HG02623 (cell line): ENCODE data around the gene PRELP.
"Not testable (repeated sequence)": the region's sequence is repeated elsewhere in the genome, so short reads cannot be mapped to it uniquely, and the experiment has no call there.

Experiments used
- ATAC-seq: cut with Tn5 transposase; IDR thresholded peaks from one replicate; pipeline ENCODE4 v1.9.1; 2021; ENCODE audit warnings: moderate library complexity; ENCODE audit not compliant: unreplicated experiment

PRELP gene

DNA sequence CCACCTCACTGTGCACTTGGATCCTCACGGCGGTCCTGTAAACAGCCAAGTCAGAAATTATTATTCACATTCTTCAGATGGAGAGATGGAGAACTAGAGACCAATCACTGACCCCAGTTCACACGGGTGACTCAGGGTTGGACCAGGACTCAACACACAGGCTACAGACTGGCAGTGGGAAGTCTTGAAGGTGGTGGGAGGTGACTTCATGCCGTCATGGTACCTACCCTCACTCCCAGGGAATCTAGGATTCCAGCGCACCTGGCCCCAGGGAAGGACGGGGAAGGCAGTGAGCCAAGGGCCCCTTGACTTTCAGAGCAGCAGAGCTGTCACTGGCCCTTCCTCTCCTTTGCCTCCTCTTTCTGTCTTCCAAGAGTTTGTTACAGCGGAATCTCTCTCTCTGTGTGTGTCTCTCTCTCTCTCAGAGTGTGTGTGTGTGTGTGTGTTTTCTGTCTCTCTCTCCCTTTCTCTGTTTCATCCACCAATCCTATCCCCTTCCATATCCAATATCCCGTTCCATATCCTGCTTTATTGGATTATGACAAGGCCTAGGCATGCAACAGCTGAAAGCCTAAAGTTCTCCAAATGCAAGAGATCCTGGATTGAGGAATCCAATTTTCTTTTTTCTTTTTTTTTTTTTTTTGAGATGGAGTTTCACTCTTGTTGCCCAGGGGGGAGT, 30.1 kb downstream of the PRELP start:
- no peak for ATAC-seq

DNA sequence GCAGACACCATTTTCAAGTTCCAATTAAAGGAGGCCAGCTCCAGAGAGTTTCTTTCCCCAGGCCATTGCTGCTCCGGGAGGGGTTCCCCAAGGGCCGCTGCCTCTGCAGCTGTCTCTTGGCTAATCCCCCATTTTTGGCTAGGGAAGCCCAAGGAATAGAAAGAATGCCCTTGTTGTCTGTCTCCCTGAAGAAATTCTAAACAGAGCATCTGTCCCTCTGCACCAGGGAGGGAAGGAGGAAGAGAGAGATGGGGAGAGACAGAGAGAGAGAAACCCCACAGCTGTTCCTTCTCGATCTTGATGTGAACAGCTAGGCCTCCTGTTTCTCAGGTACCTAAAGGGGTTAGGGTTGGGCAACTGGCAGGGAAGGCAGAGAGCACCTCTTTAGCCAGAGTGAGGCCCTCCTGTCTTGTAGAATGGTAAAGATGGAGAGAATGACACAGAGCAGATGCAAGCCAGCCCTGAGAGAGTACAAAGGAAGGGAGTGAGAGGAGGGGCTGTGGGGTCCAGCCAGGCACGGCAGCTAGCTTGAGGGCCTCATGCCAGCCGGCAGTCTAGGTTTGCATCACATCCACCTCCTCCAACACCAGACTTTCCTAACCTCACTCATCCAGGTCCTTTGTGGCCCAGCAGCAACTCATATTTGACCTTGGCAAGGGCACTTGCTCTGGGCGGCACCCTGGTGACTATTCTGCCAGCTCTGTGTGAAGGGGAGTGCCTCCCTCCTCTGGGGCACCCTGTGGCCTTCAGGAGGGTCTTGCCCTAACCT, 31.4 kb downstream of the PRELP start:
- ATAC-seq: no peak

DNA sequence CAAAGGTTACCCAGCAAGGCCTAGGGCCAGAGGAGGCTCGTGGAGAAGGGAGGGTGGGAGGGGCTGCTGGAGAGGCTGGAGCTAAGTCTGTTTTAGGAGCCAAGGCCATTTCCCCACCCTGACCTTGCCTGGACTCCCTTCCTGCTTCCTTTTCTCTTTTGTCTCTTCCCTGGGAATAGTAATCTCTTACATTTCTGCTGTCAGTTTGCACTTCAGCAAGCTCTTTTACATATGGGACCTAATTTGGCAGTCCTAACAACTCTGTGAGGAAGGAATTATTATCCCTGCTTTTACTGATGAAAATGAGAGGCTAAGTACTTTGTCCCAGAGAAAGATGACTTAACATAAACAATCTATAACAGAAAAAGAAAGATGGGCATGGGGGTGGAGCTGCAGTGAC, 32.2 kb downstream of the PRELP start:
- ATAC-seq: no peak

DNA sequence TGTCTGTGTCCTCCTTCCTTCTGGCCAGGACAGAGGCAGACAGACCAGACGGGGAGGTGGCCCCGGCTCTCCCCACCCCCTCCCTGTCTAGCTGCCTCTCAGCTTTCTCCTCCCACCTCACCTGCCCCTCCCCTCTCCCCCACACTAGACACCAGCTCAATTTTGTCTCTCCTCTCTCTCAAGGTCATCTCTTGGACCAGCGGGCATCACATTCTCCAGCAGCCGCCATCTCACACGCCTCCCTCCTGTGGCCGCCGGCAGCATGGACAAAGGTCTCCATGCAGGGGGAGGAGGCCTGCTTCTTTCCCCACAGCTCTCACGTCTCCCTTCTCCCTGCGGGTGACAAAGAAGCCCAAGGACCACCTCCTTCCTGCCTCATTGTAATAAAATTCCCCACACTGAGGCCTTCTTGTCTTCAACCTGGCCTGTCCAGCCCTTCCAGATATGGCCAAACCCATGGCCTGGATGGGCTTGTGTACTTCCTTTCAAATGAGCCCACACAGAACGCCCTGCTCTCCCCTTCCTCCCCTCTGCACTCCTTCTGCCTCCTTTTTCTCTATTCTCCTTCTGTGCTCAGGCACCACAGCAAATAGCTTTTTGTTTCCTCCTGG, 33.0 kb downstream of the PRELP start:
- ATAC-seq: no peak

DNA sequence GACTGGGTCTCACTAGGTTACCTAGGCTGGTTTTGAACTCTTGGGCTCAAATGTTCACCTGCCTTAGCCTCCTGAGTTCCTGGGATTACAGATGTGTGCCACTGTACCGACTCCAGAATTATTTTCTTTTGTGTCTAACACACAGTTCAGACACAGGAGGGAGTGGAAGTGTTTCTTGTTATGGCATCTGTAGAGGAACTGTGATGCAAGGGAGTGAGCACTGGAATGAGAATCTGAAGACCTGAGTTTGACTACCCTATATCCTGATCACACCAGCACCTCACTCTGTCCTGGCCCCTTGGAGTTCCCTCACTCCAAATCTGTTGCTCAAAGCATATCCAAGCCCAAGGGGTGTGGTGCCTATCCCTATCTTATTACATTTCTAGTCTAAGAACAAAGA, 33.5 kb downstream of the PRELP start:
- no peak for ATAC-seq

DNA sequence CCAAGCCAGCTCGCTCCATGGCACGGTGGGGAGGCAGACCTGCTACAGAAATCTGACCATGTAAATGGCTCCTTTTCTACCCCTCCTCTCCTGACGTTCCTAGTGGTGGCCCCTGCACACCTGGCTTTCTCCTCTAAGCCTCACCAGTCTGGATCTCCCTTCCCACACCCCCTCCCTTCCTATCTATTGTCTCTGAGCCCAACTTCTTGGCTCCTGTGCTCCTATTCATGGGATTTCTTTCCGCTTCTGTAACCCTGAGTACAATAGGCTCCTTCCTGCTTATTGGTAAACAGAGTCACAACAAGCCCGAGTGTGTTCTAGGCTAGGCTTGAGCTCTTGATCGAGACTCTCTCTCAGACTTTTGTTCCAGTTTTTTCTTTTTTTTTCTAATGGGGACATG, 35.9 kb downstream of the PRELP start:
- no peak for ATAC-seq

DNA sequence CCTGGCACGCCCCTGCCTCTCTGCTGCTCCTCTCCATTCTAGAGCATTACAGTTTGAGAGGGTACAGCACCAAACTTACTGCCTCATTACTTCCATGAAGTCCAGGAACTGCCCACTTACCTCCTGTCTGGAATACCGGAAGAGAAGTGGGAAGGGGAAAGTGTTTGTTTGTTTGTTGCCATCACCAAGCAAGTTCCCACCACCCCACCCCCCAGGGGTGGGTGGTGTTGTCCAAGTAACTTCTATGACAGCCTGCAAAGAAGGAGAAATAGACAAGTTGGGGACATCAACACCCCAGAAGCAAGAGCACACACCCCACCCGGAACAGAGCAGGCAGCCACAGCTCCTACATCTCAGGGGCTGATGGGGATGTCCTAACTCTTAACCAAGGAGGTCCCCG, 36.3 kb downstream of the PRELP start:
- ATAC-seq: no peak

DNA sequence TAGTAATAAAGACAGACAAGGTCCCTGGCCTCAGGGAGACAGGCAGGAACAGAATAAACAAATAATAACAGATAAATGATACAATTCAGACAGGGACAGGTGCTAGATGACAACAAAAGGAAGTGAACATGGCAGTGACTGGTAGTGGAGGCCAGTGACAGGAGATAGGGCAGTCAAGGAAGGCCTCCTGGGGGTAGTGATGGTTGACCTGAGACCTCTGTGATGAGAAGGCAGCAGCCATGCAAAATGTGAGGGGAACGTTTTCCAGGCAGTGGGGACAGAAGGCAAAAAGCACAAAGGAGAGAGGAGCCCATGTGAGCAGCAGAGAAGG, 36.9 kb downstream of the PRELP start:
- ATAC-seq: no peak

DNA sequence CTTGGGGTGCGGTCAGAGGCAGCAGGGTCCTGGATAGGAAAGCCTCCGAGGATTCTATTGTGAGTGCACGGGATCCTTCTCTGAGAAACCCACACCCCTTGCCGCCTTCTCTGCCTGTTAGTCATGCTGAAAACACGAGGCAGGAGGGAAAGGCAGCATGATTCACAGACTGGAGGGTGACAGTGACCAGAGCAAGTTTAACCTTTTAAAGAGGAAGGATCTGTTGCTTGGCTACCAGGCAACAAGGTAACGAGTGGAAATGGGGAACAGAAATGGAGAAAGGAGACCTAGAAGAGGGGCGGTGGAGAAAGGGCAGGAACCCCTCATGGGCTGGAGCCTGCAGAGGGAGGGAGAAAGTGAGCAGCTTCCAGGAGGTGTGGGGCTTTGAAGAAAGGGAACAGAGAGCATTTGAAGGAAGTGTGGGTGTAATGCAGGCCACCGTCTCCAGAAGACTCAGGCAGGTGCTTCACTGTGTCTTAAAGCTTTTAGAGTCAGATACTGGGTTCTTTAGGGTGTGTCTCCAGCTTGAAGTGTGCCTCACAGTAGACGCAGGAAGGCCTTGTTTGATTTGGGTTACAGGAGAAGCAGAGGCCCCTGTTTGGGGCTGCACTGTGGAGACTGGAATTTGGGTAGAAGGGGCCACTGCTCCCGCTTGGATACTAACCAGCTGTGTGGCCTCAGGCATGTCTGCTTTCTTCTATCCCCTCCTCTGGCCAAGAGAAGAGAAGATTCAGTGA, 37.4 kb downstream of the PRELP start:
- ATAC-seq: no peak

DNA sequence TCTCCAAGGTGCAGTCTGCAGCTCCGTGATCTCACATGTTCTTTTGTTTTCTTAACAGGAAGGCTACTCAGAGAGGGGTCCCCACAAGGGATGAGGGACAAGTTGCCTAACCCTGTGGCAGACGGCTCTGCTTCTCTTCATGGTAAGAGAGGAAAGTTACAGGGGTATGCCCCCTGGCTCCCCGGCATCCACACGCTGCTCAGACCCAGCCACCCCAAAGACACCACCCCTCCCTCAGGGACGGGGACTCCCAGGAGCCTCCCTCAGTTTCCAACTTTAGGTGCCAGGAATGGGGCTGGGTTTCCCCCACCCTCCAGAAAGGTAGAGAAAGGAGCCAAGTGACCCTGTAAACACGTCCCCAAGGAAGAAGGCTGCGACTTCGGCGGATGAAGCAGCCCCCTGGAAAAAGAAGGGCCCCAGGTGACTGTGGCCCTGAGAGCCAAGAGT, 38.0 kb downstream of the PRELP start:
- ATAC-seq: no peak

DNA sequence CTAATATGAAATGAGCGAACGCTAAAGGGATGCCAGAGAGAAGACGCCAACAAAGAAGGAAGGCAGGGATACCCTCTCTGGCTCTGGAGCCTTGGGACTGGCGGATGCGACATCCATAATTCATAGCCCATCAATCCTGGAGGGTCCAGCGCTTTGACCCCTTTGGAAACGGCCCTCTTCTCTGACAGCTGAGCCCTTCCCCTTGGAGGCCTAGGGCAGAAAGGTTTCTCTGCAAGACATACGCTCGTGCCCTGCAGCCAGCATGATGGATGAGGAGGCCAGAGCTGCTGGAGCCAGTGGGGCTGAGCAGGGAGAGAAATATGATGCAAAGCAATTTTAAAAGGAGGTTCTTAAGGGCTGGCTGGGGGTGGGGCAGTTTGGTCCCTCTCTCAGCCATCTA, 40.6 kb downstream of the PRELP start:
- ATAC-seq: no peak

DNA sequence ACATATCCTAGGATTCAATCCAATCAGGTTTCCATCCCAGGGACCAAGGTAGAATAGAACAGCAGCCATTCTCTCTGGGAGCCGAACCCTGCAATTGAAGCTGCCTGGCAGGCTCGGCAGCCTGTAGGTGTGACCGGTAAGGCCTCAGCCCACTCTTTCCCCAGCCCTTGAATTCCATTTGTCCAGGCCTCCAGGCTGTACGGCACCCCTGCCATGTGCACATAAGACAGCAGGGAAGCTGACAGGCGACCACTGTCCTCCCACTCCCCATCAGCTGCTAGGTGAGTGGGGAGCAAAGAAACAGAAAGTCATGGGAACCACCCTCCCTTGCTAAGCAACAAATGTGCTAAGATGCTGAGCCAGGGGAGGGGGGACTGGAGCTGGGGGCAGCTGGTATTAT, 41.3 kb downstream of the PRELP start:
- ATAC-seq: no peak

DNA sequence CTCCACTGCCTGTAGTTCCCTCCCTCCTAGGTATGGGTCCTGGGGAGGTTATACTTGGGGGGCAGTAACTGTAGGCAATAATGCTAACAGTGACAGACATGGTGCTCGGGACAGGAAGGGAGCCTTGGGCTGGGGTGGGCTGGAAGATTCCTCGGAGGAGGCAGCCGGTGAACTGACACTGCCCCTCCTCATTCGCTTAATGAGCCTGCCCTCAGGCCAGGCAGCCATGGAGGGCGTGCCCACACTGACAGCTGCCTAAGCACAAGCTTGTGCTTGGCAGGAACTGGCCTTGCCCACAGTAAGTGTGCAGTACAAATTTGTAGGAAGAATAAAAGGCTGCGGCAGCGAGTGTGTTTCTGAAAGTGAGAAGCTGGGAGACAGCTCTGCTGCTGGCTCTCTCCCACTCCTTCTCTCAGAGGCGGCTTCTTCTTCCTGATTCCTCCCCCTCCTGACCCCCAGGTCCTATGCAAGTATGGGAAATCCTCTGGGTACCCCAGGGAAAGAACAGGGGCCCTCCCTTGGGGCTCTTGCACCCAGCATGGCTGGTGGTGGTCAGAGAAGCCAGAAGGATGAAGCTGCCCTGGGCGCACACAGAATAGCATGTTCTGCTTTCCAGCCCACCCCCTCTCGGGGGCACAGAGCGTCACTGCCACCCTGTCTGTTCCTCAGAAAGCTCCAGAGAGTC, 42.0 kb downstream of the PRELP start:
- no peak for ATAC-seq

DNA sequence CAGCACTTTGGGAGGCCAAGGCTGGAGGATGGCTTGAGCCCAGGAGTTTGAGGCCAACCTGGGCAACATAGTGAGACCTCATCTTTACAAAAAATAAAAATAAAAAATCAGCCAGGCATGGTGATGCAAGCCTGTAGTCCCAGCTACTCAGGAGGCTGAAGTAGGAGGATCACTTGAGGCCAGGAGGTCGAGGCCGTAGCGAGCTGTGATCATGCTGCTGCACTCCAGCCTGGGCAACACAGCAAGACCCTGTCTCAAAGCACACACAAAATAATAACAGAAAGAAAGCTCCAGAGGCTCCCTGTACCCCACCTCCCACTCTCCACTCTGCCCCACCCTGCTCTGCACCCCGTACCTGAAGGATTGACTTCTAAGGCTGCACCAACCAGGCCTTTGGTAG, 42.5 kb downstream of the PRELP start:
- ATAC-seq: not testable (repeated sequence)

DNA sequence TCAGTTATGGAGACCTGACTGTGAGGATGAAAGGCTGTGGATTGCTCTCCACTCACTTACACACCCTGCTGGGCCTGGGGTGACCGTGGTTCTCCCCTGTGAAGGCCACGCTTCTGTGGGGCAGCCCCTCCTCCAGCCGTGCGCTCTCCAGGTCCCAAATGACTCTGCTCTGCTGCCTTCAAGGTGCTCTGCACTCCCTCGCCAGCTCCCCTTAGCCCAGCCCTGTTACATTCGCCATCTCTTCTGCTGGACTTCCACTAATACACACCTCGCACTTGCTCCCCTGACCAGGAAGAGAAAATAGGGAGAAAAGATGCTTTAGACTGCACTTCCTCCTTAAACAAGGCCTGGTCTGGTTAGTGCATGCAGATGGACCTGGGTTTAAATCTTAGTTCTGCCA, 42.9 kb downstream of the PRELP start:
- no peak for ATAC-seq

DNA sequence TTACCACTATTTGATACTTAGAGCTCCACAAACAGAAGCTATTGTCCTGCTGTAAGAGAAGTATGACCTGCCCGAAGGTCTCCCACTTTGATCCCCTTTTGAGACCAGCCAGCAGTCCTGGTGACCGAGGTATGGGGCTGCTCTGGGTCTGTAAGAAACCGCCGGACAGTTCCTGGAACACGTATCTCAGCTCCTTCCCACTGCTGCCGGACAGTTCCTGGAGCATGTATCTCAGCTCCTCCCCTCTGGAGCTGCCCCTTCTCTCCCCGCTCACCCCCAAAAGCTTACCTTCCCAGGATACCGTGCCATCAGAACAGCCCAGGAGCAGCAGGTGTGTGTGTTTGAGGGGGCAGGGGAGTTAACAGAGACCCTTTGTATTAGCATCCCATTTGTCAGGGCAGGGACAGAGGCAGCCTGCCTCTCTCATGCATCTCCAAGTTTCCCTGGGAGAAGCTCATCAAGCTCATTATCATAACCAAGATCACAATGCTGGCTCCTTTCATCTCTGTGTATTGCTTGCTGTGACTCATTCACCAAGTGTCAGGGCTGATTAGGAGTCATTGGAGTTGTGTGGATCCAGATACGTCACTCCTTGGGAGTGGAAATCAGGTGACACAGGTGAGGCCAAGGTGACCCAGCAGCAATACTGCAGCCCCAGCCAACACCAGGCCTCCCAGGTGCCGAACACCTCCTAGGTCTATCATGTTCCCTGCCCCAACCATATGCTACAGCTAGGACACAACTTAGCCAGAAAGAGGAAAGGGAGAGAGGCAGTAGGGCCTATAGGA, 43.6 kb downstream of the PRELP start:
- ATAC-seq: no peak

DNA sequence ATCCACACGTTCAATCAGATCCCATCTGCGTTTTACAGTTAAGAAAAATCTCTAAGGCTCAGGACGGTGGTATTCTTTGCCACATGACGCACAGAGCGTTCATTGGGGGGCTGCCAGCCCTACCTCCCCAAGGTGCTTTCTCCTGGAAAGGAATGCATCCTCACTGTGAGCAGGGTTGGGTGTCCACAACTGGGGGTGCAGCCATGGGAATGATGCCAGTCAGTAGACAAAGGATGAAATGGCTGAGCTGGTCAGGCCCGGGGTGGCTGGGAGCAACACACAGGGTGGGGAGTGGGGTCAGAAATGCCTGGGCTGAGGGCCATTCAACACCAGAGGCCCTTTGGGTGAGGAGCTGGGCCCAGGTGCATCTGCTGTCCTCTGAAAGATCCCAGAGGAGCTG, 44.3 kb downstream of the PRELP start:
- ATAC-seq: no peak

DNA sequence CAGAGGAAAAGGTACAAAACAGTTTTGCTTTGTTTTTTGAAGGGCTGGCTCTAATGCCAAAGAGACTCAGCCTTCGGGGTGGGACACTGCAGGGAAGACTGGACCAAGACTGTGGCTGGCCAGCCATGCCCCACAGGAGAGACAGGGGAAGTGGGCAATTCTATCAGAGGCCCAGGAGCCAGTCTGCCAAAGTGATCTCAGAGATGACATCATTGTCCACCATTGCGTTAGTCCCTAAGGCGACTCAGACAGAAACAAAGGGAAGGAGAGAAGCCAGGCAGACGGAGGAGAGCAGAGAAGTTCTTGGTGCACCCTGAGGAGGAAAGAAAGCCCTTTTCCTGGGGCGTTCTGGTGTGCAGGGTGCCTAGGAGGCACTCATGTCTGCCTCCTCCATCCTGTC, 44.7 kb downstream of the PRELP start:
- no peak for ATAC-seq

DNA sequence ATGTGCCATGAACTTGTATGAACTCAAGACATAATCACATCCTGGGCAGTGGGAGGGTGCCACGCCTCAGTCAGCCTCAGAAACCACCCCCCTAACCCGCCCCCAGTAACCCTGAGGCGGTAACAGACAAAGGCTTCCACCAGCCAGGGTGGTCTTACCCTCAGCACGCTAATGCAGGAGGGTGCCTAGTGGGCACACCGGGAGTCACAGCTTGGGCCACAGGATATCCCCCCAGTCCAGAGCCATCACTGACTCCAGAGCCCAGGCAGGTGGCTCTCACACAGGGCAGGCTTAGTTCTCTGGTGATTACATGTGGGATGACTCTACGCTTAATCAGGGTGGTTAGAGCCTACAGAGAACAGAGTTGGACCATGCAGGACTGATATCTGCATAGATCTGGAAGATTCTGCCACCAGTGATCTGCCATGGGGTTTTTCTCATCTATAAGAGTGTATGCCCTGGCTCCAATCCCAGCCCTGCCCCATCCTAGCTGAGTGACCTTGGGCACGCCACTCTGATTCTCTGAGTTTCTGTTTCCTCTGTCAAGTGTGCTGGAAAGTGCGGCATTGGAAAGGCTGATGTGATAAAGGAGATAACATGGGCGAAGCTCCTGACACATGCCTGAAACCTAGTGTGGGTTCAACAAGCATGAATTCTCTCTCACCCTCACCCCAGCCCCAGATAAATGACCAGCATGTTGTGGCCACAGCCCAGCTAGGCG, 45.6 kb downstream of the PRELP start:
- no peak for ATAC-seq

DNA sequence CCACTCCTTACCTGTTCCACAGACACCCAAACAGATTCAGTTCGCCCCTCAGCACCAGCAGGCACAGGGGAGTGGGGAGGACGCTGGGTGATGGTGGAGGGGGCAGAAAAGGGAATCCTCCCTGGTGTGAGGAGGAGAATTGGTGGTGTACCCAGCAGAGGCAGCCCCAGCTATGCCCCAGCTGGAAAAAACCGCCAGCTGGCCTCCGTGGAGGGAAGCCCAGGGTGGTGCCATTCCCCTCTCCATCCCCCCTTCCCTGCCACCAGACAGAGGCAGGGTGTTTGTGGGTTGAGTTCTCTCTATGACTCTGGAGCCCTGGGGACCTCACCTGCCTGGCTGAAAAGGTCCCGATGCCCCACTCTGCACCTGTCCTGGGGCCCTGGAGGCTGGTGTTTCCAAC, 46.2 kb downstream of the PRELP start:
- no peak for ATAC-seq
